HG02840 (cell line): Measurements from ENCODE around the gene ULK1.
"Not testable (repeated sequence)": the region's sequence is repeated elsewhere in the genome, so short reads cannot be mapped to it uniquely, and the experiment has no call there.

ENCODE experiments used
- ATAC-seq: cut with Tn5 transposase; IDR thresholded peaks from one replicate; pipeline ENCODE4 v1.9.1; 2021; ENCODE audit warnings: mild to moderate bottlenecking, moderate library complexity, moderate number of reproducible peaks; ENCODE audit not compliant: unreplicated experiment, low FRiP score

ULK1 gene

GRCh38 chr12:131861261-131862083 is 33.0 kb upstream of the ULK1 start:
- ATAC-seq = no peak

GRCh38 chr12:131862084-131862441 is 32.4 kb upstream of the ULK1 start:
- no peak for ATAC-seq

DNA sequence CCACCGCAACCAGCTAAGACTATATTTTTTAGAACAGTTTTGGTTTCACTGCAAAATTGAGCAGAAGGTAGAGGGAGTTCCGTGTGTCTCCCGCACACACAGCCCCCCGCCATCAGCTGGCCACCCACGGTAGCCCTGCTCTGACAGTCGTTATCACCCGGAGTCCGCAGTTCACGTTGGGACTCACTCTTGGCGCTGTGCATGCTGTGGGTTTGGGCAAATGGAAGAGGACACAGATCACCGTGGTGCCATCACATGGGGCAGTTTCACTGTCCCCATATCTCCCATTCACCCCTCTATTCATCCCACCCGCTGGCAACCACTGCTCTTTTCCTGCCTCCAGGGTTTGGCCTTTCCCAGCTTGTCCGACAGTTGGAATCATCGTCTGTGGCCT is 31.8 kb upstream of the ULK1 start:
- ATAC-seq = no peak

GRCh38 chr12:131862994-131863710 is 31.3 kb upstream of the ULK1 start:
- no peak for ATAC-seq

DNA sequence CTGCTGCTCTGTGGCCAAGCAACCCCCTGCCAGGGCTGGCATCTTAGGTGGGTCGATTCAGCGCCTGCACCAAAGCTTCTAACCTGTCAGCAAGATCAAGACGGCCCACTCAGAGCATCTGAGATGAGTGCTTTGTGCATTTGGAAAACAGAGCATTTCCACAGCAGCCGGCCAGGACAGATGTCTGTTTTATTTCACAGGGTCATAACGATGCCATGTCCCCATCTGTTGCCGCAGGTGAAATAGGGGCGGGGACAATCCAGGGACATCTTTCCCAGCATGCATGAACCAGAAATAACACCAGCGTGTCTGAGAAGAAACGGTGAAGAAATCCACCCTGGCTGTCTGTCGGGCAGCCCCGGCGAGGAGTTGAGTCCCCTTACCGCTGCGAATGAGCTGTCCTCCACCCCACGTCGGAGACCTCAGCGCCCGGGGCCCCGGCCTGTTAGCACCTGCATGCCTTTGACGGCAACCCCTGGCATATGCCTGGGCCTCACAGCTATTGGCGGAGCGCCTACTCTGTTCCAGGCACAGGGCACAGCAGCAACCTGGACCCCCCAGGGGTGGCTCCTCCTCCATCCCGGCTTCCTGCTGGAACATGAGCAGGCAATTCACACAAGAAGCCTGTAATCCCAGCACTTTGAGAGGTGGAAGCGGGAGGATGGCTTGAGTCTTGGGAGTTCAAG is 30.6 kb upstream of the ULK1 start:
- no peak for ATAC-seq

DNA sequence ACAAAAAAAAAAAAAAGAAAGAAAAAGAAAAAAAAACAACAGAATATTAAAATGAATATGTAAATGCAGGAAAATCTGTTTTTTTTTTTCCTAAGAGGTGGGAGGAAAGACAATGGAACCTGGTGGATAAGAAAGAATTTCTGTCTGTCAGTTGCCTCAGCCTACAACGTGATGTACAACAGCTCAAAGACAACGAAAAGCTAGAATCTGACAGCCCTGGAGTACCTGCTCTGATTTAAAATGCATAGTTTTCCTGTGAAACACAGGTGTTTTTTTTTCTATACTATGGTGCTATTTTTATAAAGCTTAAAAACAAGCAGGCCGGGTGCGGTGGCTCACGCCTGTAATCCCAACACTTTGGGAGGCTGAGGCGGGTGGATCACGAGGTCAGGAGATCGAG is 30.0 kb upstream of the ULK1 start:
- no peak for ATAC-seq

DNA sequence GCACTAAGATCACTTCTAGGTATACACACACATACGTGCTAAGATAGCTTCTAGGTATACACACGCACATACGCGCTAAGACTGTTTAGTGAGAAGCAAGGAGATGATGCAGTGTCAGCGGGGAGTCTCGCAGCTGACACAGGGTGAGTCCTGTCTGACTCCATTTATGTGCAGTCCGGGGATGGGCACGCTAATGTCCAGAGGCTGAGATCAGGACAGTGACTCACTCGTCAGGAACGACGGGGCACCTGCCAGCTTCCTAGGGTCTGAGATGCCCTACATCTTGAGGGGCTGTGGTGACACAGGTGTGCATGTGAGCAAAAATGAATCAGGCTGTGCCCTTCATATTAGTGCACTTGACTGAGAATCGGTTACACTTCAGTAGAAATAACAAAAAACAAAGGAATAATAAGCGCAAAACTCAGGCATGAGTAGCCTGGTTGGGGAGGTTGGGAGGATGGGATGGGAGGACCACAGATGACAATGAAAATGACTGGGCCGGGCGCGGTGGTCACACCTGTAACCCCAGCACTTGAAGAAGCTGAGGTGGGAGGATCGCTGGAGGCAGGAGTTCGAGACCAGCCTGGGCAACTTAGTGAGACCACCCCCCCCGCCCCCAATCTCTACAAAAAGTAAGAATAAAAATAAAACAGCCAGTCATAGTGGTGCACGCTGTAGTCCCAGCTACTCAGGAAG is 29.1 kb upstream of the ULK1 start:
- no peak for ATAC-seq

- ATAC-seq = no peak
Observed at GRCh38 chr12:131867471-131867870, 27.0 kb upstream of the ULK1 start.

DNA sequence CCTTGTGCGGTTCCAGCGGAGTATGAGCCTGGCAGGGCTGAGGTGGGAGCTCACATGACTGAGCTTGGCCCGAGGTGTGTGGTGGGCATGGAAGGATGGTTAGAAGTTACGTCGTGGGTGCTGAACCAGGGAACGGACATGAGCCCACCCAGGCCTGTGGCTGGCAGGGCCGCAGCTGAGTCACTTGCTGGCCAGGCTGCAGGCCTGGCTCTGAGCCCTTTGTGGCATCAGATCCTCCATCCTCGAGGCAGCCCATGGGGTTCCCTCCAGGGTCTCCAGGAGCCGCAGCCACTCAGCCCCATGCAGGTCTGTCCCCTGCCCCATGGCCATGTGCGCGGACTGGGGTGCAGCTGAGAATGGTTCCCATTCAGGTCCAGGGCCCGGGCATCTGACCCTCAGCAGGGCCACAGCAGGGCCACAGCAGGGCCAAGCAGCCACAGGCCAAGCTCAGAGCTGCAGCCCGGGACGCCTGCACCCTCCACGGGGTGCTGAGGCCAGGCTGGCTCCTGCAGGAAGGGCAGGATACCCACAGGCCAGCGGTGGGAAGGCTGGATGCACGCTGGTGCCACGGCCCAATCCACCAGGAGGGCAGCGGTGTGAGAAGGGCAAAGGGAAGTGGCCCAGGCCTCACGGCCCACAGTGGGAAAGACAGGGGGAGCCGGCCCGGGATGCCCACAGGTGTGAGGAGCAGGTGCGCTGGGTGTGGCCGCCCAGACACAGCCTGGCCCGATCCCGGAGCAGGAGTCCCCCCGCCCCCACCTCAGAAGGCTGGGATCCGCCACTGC is 26.3 kb upstream of the ULK1 start:
- no peak for ATAC-seq

GRCh38 chr12:131869871-131870418 is 24.5 kb upstream of the ULK1 start:
- no peak for ATAC-seq

- ATAC-seq = no peak
Observed at GRCh38 chr12:131871677-131872076, 22.7 kb upstream of the ULK1 start.

DNA sequence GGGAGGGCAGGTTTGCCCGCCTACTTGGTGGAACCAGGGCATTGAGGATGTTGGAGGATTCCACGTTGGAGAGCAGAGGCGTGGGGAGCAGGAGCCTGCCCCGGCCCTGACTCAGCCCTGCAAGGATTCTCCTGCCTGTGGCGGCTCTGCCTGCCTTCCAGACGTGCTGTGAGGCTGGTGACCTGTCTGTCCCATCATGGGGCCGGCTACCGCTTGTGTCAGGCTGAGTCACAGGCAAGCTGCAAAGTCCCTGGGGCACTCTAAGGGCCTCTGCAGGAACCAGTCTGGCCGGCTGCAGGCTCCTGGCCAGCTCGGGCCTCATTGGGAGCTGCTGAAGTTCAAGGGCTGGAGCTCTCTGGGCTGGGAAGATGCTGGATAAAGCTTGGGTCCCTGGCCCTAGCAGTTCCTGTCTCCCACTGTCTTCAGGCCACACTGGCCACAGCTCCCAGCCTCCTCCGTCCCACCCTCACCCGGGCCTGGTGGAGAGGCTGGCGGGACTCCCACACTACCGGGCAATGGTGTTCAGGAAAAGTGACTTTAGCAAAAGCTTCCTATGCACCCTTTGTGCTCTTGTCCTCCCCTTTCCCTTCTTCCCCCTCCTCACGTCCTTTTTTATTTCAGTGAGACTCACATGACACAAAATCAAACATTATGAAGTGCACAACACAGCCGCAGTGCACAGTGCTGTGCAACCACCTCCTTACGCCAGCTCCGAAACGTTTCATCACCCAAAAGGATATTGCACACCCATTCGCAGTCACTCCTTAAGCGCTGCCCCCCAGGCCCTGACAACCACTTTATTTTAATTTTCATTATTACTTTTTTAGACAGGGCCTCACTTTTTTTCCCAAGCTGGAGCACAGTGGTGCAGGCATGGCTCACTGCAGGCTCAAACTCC is 22.0 kb upstream of the ULK1 start:
- no peak for ATAC-seq

DNA sequence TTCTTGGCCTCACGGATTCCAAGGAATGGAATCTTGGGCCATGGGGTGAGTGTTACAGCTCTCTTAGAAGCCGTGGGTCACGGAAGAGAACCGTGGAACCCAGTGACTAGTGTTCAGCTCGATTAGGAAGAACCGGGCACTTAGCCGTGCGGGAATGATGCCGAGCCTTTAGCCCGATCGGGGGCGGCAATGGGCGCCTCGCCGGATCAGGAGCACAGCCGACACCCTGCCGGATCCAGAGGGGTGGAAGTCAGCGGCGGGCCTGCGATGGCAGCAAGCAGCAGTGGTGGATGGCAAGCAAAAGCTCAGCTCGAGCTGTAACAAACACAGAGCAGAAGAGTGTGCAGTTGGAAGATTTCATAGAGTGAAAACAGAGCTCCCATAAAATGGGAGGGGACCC is 21.1 kb upstream of the ULK1 start:
- no peak for ATAC-seq

- not testable (repeated sequence) for ATAC-seq
Observed at GRCh38 chr12:131874972-131875371, 19.4 kb upstream of the ULK1 start.

GRCh38 chr12:131877216-131877615 is 17.2 kb upstream of the ULK1 start:
- not testable (repeated sequence) for ATAC-seq

GRCh38 chr12:131878436-131878835 is 16.0 kb upstream of the ULK1 start:
- ATAC-seq = not testable (repeated sequence)

DNA sequence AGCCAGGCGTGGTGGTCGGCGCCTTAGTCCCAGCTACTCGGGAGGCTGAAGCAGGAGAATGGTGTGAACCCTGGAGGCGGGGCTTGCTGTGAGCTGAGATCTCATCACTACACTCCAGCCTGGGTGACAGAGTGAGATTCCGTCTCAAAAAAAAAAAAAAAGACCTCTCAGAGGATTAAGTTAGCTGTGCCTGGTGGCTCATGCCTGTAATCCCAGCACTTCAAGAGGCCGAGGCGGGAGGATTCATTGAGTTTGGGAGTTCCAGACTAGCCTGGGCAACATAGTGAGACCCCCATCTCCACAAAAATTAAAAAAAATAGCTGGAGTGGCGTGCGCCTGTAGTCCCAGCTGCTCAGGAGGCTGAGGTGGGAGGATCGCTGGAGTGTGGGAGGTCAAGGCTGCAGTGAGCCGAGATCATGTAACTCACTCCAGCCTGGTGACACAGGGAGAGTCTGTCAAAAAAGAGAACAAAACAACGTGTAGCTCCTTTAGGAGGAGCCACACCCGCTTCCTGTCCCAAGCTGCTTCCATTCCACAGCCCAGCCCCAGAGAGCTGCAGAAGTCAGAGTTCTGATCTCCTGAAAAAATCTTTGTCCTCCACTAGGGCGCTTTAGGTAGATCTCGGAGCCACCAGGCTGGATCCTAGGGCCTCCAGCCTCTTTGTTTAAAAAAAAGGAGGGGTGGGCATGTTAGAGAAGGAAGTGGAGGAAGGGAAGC is 11.5 kb upstream of the ULK1 start:
- ATAC-seq = no peak

- ATAC-seq = no peak
Observed at GRCh38 chr12:131883521-131883900, 10.9 kb upstream of the ULK1 start.
